ENCODE results near the gene PCBD2. TPM values are rescaled to one million over a fixed set of nuclear protein-coding genes. Genes with fewer than 3 reads are reported as not detected.
"Not testable (repeated sequence)": the region's sequence is repeated elsewhere in the genome, so short reads cannot be mapped to it uniquely, and the experiment has no call there.

The PCBD2 gene
- total RNA-seq, 3 donors from 2014 or later (not counting 1 experiment from before 2014, with no cell fraction given): 7.6 to 11.5 (median 7.7) TPM

GRCh38 chr5:134995850-134996402, 91.0 kb downstream of the PCBD2 start:
- Mint-ChIP-seq H3K27me3 (ENCODE audit: low read depth in 2 of 2) (peaks cover 0 to 2% of the 10 kb centered on the region in 2 donors), H3K27ac (no peak overlapping the region), H3K4me3 (no peak overlapping the region), H3K4me1 (no peaks in the 10 kb centered on the region), H3K9me3 (no peaks in the 10 kb centered on the region), H3K36me3 (no peaks in the 10 kb centered on the region)
- no peak for DNase-seq
- peak in 1 of 3 donors; percentile 37 for ATAC-seq
- Histone ChIP-seq H3K4me1 (ENCODE audit: control insufficient read depth, insufficient read depth, low read length) (no peaks in the 10 kb centered on the region), H3K9me3 (ENCODE audit: control insufficient read depth, insufficient read depth, low read length) (no peaks in the 10 kb centered on the region), H3K27ac (ENCODE audit: low read length) (no peak overlapping the region), H3K36me3 (ENCODE audit: control insufficient read depth, insufficient read depth, low read length) (no peaks in the 10 kb centered on the region), H3K4me3 (ENCODE audit: low read length) (no peak overlapping the region), H3K27me3 (ENCODE audit: control insufficient read depth, insufficient read depth, low read length) (no peaks in the 10 kb centered on the region)
- WGBS (ENCODE audit: insufficient coverage): 91% methylated on average over 8 of the region's 8 CpGs
- no peak for TF ChIP-seq CTCF (IDR thresholded peaks at IDR 0.05)
- intact Hi-C loops (cut with micrococcal nuclease): no loop called here

- no peak overlapping the region for H3K27ac Mint-ChIP-seq
Observed at GRCh38 chr5:134997015-134997414, 92.1 kb downstream of the PCBD2 start.

GRCh38 chr5:134998068-134998467, 93.1 kb downstream of the PCBD2 start:
- H3K27me3 Mint-ChIP-seq (ENCODE audit: low read depth in 2 of 2); H3K36me3 Mint-ChIP-seq; H3K27me3 ChIP-seq (ENCODE audit: control insufficient read depth, insufficient read depth, low read length); DNase-seq; H3K4me1 Mint-ChIP-seq; ATAC-seq; H3K27ac ChIP-seq (ENCODE audit: low read length); H3K9me3 Mint-ChIP-seq; H3K4me3 Mint-ChIP-seq; H3K4me1 ChIP-seq (ENCODE audit: control insufficient read depth, insufficient read depth, low read length); H3K4me3 ChIP-seq (ENCODE audit: low read length); H3K36me3 ChIP-seq (ENCODE audit: control insufficient read depth, insufficient read depth, low read length); H3K27ac Mint-ChIP-seq; intact Hi-C loops (cut with micrococcal nuclease); H3K9me3 ChIP-seq (ENCODE audit: control insufficient read depth, insufficient read depth, low read length): not testable (repeated sequence)
- WGBS (ENCODE audit: insufficient coverage): 90% methylated on average over 3 of the region's 5 CpGs

More at GRCh38 chr5:134997015-134997414, 92.1 kb downstream of the PCBD2 start:
- no peaks in the 10 kb centered on the region for H3K9me3 Mint-ChIP-seq
- no peaks in the 10 kb centered on the region for H3K4me1 Mint-ChIP-seq
- Histone ChIP-seq H3K4me3 (ENCODE audit: low read length) (no peak overlapping the region), H3K27ac (ENCODE audit: low read length) (no peak overlapping the region), H3K27me3 (ENCODE audit: control insufficient read depth, insufficient read depth, low read length) (no peaks in the 10 kb centered on the region), H3K4me1 (ENCODE audit: control insufficient read depth, insufficient read depth, low read length) (no peaks in the 10 kb centered on the region), H3K9me3 (ENCODE audit: control insufficient read depth, insufficient read depth, low read length) (no peaks in the 10 kb centered on the region), H3K36me3 (ENCODE audit: control insufficient read depth, insufficient read depth, low read length) (no peaks in the 10 kb centered on the region)
- ATAC-seq (no peak), DNase-seq (no peak)
- H3K36me3 Mint-ChIP-seq: no peaks in the 10 kb centered on the region
- TF ChIP-seq CTCF (IDR thresholded peaks at IDR 0.05): no peak
- no peak overlapping the region for H3K4me3 Mint-ChIP-seq
- WGBS (ENCODE audit: insufficient coverage): 83% methylated on average over 11 of the region's 11 CpGs
- peaks cover 0 to 2% of the 10 kb centered on the region in 2 donors for H3K27me3 Mint-ChIP-seq (ENCODE audit: low read depth in 2 of 2)
- intact Hi-C loops (cut with micrococcal nuclease): no loop called here

GRCh38 chr5:135004376-135004775, 99.4 kb downstream of the PCBD2 start:
- DNase-seq: no peak
- no peaks in the 10 kb centered on the region for H3K27me3 ChIP-seq (ENCODE audit: control insufficient read depth, insufficient read depth, low read length)
- Mint-ChIP-seq H3K4me3 (no peak overlapping the region), H3K9me3 (no peaks in the 10 kb centered on the region), H3K4me1 (no peaks in the 10 kb centered on the region), H3K36me3 (no peaks in the 10 kb centered on the region), H3K27ac (peak overlapping the region in 1 of 2 donors; percentile 33), H3K27me3 (ENCODE audit: low read depth in 2 of 2) (no peaks in the 10 kb centered on the region)
- intact Hi-C loops (cut with micrococcal nuclease): no loop called here
- no peaks in the 10 kb centered on the region for H3K4me1 ChIP-seq (ENCODE audit: control insufficient read depth, insufficient read depth, low read length)
- H3K9me3 ChIP-seq (ENCODE audit: control insufficient read depth, insufficient read depth, low read length): no peaks in the 10 kb centered on the region
- no peak overlapping the region for H3K4me3 ChIP-seq (ENCODE audit: low read length)
- no peak for ATAC-seq
- no peaks in the 10 kb centered on the region for H3K36me3 ChIP-seq (ENCODE audit: control insufficient read depth, insufficient read depth, low read length)
- no peak for TF ChIP-seq CTCF (IDR thresholded peaks at IDR 0.05)
- H3K27ac ChIP-seq (ENCODE audit: low read length): no peak overlapping the region
- WGBS (ENCODE audit: insufficient coverage): 86% methylated on average over 3 of the region's 3 CpGs
